Fibroblast of the aortic adventitia (primary cell): ENCODE data around the gene EYS. TPM values are rescaled to one million over a fixed set of nuclear protein-coding genes. Genes with fewer than 3 reads are reported as not detected.

Source experiments
- DNase-seq: peaks from one replicate; pipeline ENCODE4 v3.0.0-alpha.2; 2010; ENCODE audit warnings: low read depth
- H3K4me3 ChIP-seq: 2 replicates; pipeline ENCODE4 v1.5.1; 2011; ENCODE audit warnings: low read depth, mild to moderate bottlenecking, control low read depth, low read length, moderate library complexity
- CTCF ChIP-seq: IDR thresholded peaks from 2 replicates; pipeline ENCODE4 v1.5.1; 2011; ENCODE audit warnings: mild to moderate bottlenecking, low read length, control low read depth, inconsistent platforms; ENCODE audit not compliant: insufficient read depth
- total RNA-seq: library from RNA; depleted of rRNA; stranded (reverse); fragments of >200 nt; gene quantifications from 2 replicates; pipeline ENCODE4 v1.2.3, GENCODE V29; 2012; ENCODE audit warnings: low replicate concordance

The EYS gene
- total RNA-seq, 1 donor = 0.09 TPM

DNA sequence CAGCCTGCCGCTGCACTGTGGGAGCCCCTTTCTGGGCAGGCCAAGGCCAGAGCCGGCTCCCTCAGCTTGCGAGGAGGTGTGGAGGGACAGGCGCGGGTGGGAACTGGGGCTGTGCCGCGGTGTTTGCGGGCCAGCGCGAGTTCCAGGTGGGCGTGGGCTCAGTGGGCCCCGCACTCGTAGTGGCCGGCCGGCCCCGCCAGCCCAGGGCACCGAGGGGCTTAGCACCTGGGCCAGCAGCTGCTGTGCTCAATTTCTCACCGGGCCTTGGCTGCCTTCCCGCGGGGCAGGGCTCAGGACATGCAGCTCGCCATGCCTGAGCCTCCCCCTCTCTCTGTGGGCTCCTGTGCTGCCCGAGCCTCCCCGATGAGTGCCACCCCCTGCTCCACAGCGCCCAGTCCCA lies 1683.3 kb downstream of the EYS start:
- no peak for DNase-seq
- no peak for TF ChIP-seq CTCF
- no peak overlapping the region for H3K4me3 ChIP-seq

DNA sequence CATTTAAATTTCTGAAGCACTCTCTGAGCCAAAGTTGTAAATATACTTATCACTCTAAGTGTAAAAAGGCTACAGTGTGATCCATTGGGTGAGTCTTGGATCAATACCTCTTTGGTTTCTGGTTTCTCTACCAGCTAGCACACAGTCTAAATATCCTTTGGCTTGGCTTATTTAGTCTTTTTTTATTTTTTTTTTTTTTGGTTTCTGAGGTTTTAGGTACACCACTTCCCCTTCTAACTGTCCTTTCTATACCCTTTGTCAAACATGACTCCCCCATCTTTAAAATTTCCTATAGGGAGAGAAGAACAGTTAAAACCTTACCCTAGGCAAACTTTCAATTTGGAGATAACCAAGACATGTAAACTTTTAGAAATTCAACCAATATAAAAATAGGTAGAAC lies 1692.4 kb downstream of the EYS start:
- no peak for TF ChIP-seq CTCF
- no peak overlapping the region for H3K4me3 ChIP-seq

GRCh38 chr6:64013011-64013410 lies 1694.0 kb downstream of the EYS start:
- no peak for TF ChIP-seq CTCF
- H3K4me3 ChIP-seq = no peak overlapping the region
- no peak for DNase-seq

More for the DNA sequence above, 1692.4 kb downstream of the EYS start:
- DNase-seq = no peak

- H3K4me3 ChIP-seq = no peak overlapping the region
- DNase-seq = peak; percentile 57
- peak; percentile 74 for TF ChIP-seq CTCF
Measured at GRCh38 chr6:64012351-64013001, 1694.5 kb downstream of the EYS start.

DNA sequence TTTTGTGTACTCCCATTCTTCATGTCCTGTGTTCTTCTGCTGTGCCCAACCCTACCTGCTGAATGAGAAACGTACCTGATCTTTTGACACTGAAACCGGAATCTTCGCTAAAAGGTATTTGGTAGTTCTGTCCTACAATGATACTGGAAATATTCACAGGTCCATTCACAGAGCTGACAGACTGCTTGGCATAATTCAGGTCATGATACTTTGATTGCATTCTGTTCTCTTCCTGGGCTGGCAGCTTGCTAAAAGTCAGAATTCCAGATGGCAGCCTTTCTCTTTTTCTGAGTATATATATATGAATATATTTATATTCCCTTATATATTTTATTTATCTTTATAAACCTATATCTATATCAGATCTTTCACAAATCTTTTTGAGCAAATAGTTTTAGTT lies 1696.4 kb downstream of the EYS start:
- H3K4me3 ChIP-seq = no peak overlapping the region
- no peak for DNase-seq
- TF ChIP-seq CTCF = no peak

- no peak overlapping the region for H3K4me3 ChIP-seq
- no peak for DNase-seq
- TF ChIP-seq CTCF = no peak
Measured at GRCh38 chr6:64010010-64010409, 1697.0 kb downstream of the EYS start.

DNA sequence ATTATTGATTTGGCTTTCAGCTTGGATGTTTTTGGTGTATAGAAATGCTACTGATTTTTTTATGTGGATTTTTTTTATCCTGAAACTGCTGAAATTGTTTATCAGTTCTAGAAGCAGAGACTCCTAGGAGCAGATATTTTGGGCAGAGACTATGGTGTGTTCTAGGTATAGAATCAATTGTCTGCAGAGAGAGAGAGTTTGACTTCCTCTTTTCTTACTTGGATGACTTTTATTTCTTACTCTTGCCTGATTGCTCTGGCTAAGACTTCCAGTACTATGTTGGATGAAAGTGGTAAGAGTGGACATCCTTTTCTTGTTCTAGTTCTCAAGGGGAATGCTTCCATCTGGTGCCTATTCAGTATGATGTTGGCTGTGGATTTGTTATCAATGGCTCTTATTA lies 1700.8 kb downstream of the EYS start:
- no peak overlapping the region for H3K4me3 ChIP-seq
- no peak for TF ChIP-seq CTCF
- DNase-seq = no peak
